Subcutaneous adipose tissue (tissue), 4 donors: ENCODE data around the gene CXXC1. TPM values are rescaled to one million over a fixed set of nuclear protein-coding genes. Genes with fewer than 3 reads are reported as not detected.

Experiments
- CTCF ChIP-seq: fragments of 450-650 bp; IDR thresholded peaks from one replicate; pipeline ENCODE4 v1.5.1; 2016; ENCODE audit warnings: low read depth, mild to moderate bottlenecking, control low read depth, antibody characterized with exemption, moderate library complexity
- total RNA-seq, 4 donors: library from RNA; depleted of rRNA; stranded (reverse); fragments of >200 nt; gene quantifications; one replicate each; pipeline ENCODE4 v1.1.0, GENCODE V29; 2016

Gene CXXC1
- 10 to 100 TPM; 33.6 to 85.9 (median 42.8) TPM for total RNA-seq

GRCh38 chr18:50287441-50288347 is at the start of gene CXXC1:
Gene CXXC1 (minus strand): TSS chr18:50287692. CDS start chr18:50287589, 103 bp downstream.
- TF ChIP-seq CTCF, result no peak

DNA sequence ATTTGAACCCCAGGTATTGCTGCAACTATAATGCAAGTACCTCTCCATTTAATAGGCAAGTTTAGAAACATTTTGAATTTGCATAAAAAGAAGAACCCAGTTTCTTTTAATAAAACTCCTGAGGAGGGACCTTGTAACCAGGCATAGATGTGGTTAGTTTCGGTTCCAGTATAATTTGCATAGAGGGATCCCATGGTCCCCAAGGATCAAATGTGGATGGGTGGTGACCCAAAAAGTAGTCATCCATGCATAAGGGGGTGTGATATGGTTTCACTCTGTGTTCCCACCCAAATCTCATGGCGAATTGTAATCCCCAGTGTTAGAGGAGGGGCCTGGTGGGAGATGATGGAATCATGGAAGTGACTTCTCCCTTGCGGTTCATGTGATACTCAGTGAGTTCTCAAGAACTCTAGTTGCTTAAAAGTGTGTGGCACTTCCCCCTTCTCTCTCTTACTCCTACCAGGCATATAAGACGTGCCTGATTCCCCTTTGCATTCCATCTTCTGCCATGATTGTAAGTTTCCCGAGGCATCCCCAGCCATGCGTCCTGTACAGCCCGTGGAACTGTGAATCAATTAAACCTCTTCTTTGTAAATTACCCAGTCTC is 47.2 kb upstream of the CXXC1 start:
- no peak for TF ChIP-seq CTCF

- TF ChIP-seq CTCF, result no peak
Measured at GRCh38 chr18:50331691-50332090, 44.2 kb upstream of the CXXC1 start.

DNA sequence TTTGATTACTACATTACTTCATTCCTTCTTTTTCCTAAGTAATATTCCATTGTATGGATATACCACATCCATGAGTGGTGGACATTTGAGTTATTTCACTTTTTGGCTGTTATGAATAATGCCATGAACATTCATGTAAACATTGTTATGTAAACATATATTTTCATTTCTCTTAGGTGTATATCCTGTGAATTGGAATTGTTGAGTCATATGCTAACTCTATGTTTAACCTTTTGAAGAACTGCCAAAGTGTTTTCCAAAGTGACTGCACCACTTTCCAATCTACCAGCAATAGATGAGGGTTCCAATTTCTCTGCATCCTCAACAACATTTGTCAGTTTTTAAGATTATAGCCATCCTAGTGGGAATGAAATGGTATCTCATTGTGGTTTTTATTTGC is 42.7 kb upstream of the CXXC1 start:
- TF ChIP-seq CTCF, result no peak

DNA sequence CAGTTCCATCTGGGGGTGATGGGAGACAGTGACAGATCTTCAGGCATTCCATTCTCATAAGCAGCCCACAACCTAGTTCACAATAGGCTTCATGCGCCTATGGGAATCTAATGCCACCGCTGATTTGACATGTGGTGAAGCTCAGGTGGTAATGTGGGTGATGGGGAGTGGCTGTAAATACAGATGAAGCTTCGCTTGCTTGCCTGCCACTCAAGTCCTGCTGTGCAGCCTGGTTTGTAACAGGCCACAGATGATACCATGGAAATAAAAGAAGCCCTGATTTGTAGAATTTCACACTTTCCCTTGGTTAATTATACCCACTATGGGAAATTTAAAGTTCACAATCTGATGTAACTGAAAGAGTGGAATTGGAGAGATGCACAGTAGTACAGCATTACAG is 40.5 kb upstream of the CXXC1 start:
- no peak for TF ChIP-seq CTCF

DNA sequence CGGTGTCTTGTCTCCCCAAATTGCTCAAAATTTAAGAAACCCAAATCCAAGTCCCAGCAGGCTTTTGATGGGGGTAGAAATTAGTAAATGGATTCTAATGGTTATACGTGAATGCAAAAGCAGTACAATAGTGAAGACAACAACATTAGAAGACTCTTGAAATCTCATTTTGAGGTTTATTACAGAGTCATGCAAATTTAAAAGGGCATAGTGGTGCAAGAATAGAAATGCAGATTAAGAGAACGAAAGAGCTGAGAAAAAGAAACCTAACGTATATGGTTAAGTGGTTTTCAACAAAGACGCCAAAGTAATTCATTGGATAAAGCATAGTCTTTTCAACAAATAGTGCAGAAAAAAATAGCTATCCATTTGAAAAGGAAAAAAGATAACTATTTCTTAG is 33.2 kb upstream of the CXXC1 start:
- no peak for TF ChIP-seq CTCF

DNA sequence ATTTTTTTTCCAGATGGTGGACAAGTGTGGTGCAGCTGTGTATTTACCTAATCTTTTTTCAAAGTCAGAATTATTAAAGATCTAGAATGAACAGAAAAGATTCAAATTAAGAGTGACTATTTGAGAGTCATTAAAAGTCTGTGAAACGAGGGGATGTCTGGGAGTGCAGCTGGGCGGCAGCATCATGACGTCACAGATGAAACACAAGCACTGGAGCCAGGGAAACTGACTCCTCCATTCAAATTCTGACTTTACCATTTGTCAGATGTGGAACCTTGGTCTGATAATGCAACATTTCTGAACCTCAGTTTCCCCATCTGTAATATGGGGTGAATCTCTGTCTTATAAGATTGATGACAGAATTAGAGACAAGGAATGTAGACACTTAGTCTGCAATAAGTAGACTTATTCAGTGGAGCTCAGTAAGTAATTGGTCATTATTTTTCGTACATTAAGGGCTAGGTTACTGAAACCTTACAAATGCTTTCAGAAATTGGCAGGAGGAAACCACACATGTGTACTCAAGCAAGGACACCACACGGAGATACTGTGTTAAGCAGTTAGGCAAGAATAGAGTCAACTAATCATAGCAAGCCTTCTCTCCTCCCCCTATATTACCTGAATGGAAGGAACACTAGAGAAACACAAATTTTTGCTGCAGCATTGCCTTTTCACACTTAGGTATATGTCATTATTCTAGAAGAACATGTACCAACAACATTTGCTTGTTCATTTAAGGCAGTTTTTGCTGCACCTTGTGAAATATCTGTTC is 27.8 kb upstream of the CXXC1 start:
- TF ChIP-seq CTCF, result no peak
